CD4-positive, alpha-beta T cell (primary cell): Measurements from ENCODE around the gene ST6GAL1. TPM values are rescaled to one million over a fixed set of nuclear protein-coding genes. Genes with fewer than 3 reads are reported as not detected.

Source experiments
- ATAC-seq: fragments of 200-7000 bp; cut with Tn5 transposase; one replicate; pipeline ENCODE4 v1.10.0; 2022; ENCODE audit warnings: mild to moderate bottlenecking; ENCODE audit not compliant: poor library complexity
- CTCF ChIA-PET: fragments of 350-600 bp; sonication (Branson Sonifier 250); formaldehyde crosslinking; loops from one replicate; lab custom pipeline; 2021; ENCODE audit warnings: antibody characterized with exemption, inconsistent platforms; lab: Charles Lee
- POLR2A ChIA-PET: fragments of 350-600 bp; sonication (Branson Sonifier 250); formaldehyde crosslinking; loops from one replicate; lab custom pipeline; 2021; ENCODE audit warnings: antibody characterized with exemption, inconsistent platforms; lab: Charles Lee
- DNase-seq, 14 experiments: peaks; one replicate each; pipeline ENCODE4 v3.0.0-alpha.2; 2013 to 2020; ENCODE audit warnings: mixed read lengths in 2 of 14
- H3K27ac ChIP-seq, 2 donors: one replicate each; pipeline versions ENCODE4 v1.5.1 to v1.7.0; 2013; ENCODE audit warnings: low read length in 2 of 2, low read depth in 1 of 2, mild to moderate bottlenecking in 1 of 2
- H3K27me3 ChIP-seq, 2 experiments: 1 replicate in 1 of 2; 2 replicates in 1 of 2; pipeline versions ENCODE4 v1.6.1 to v1.7.0; 2013; ENCODE audit warnings: low read length in 2 of 2, control low read depth in 1 of 2, mild to moderate bottlenecking in 1 of 2, moderate library complexity in 1 of 2; ENCODE audit not compliant: insufficient read depth in 2 of 2, control insufficient read depth in 1 of 2
- H3K36me3 ChIP-seq: one replicate; pipeline ENCODE4 v1.6.1; 2013; ENCODE audit warnings: low read length, control low read depth; ENCODE audit not compliant: insufficient read depth
- H3K4me1 ChIP-seq: one replicate; pipeline ENCODE4 v1.6.1; 2013; ENCODE audit warnings: low read length, control low read depth; ENCODE audit not compliant: insufficient read depth
- H3K4me3 ChIP-seq: one replicate; pipeline ENCODE4 v1.5.1; 2013; ENCODE audit warnings: mild to moderate bottlenecking, low read length, moderate library complexity
- H3K9me3 ChIP-seq, 2 experiments: 1 replicate in 1 of 2; 2 replicates in 1 of 2; pipeline versions ENCODE4 v1.6.1 to v1.7.0; 2013; ENCODE audit warnings: low read length in 2 of 2, mild to moderate bottlenecking in 2 of 2, control low read depth in 1 of 2, moderate library complexity in 1 of 2; ENCODE audit not compliant: control insufficient read depth in 1 of 2, insufficient read depth in 1 of 2
- H3K27ac Mint-ChIP-seq: one replicate; pipeline ENCODE4 v1.8.0; 2020; ENCODE audit warnings: mixed read lengths
- H3K27me3 Mint-ChIP-seq: one replicate; pipeline ENCODE4 v1.8.0; 2021; ENCODE audit warnings: mixed read lengths
- H3K36me3 Mint-ChIP-seq: one replicate; pipeline ENCODE4 v1.8.0; 2021; ENCODE audit warnings: low read depth, mixed read lengths
- H3K4me1 Mint-ChIP-seq: one replicate; pipeline ENCODE4 v1.8.0; 2021; ENCODE audit warnings: low read depth, mixed read lengths
- H3K4me3 Mint-ChIP-seq: one replicate; pipeline ENCODE4 v1.8.0; 2020; ENCODE audit warnings: mild to moderate bottlenecking, mixed read lengths
- H3K9me3 Mint-ChIP-seq: one replicate; pipeline ENCODE4 v1.8.0; 2020; ENCODE audit warnings: mixed read lengths
- CTCF ChIP-seq: fragments of 200-600 bp; IDR thresholded peaks from one replicate; pipeline ENCODE4 v1.8.0; 2022; ENCODE audit warnings: antibody characterized with exemption, mild to moderate bottlenecking
- intact Hi-C, 2 experiments: fragments of 100-400 bp; cut with DNase I in 1 of 2; cut with micrococcal nuclease in 1 of 2; formaldehyde crosslinking; loops; one replicate each; pipeline versions ENCODE4 v1.15.1 to v1.9.0; 2023 to 2025; cut with DNase I, micrococcal nuclease
- total RNA-seq, 174 experiments: library from RNA in 2 of 174; stranded (reverse) in 2 of 174; gene quantifications; one replicate each; pipeline ENCODE4 v1.2.3 and lab custom pipeline; 2021 to 2026

The ST6GAL1 gene
- total RNA-seq, 2 experiments from 2014 or later, result 27.6 to 29.1 TPM

GRCh38 chr3:186923241-186923640 lies 7.1 kb upstream of the ST6GAL1 start:
- Histone ChIP-seq H3K27ac (no peak overlapping the region), H3K4me3 (no peak overlapping the region), H3K4me1 (peaks cover 5% of the 10 kb centered on the region), H3K27me3 (no peaks in the 10 kb centered on the region), H3K36me3 (no peaks in the 10 kb centered on the region), H3K9me3 (peaks cover 0 to 3% of the 10 kb centered on the region in 2 experiments)
- intact Hi-C loops, result no loop called here
- Mint-ChIP-seq H3K36me3 (no peaks in the 10 kb centered on the region), H3K4me3 (no peak overlapping the region), H3K27me3 (no peaks in the 10 kb centered on the region), H3K27ac (no peak overlapping the region), H3K4me1 (no peaks in the 10 kb centered on the region), H3K9me3 (no peaks in the 10 kb centered on the region)
- DNase-seq (no peak), ATAC-seq (no peak)
- no peak for TF ChIP-seq CTCF
- POLR2A ChIA-PET, result interaction anchor here (1.0 to 1.5 kb wide), 2 partner anchors 9 to 14 kb away, joined by 4 to 6 read pairs; no protein-coding TSS in a partner anchor
- CTCF ChIA-PET, result no interaction called here

- intact Hi-C loops, result loop anchor here in 1 of 2 experiments (1.0 kb wide), 1 partner anchor 13 kb away; no protein-coding TSS in a partner anchor
- H3K27me3 ChIP-seq, result no peaks in the 10 kb centered on the region
- no peaks in the 10 kb centered on the region for H3K9me3 Mint-ChIP-seq
- H3K4me1 ChIP-seq, result peaks cover 8% of the 10 kb centered on the region
- no peak overlapping the region for H3K27ac Mint-ChIP-seq
- H3K4me3 Mint-ChIP-seq, result no peak overlapping the region
- H3K27ac ChIP-seq, result no peak overlapping the region
- no peak for TF ChIP-seq CTCF
- H3K36me3 ChIP-seq, result no peaks in the 10 kb centered on the region
- ChIA-PET POLR2A (no interaction called here), CTCF (no interaction called here)
- no peak overlapping the region for H3K4me3 ChIP-seq
- peaks cover 0 to 3% of the 10 kb centered on the region in 2 experiments for H3K9me3 ChIP-seq
- DNase-seq (no peak), ATAC-seq (no peak)
- no peaks in the 10 kb centered on the region for H3K27me3 Mint-ChIP-seq
- H3K36me3 Mint-ChIP-seq, result peaks cover 12% of the 10 kb centered on the region
- peaks cover 6% of the 10 kb centered on the region for H3K4me1 Mint-ChIP-seq
Measured at GRCh38 chr3:186925826-186926225, 4.5 kb upstream of the ST6GAL1 start.

DNA sequence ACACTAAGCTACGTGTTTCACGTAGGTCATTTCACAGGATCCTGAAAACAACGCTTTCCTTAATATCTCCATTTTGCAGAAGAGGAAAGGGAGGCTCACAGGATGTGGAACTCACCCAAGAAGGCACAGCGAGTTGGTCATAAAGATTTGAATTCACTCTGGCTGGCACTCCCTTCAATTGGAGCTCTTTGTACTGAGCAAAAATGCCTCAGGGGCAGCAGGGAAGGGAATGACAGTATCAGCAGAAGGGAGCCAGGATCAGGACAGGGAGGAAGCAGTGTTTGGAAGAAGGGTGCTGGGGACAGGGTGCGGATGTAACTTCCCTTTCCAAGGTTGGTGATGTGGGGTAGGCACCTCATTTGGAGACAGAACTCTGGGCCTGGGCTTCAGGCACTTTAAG lies 1.1 kb upstream of the ST6GAL1 start:
- no peaks in the 10 kb centered on the region for H3K27me3 ChIP-seq
- ATAC-seq (no peak), DNase-seq (no peak)
- no peak overlapping the region for H3K27ac ChIP-seq
- peaks cover 11% of the 10 kb centered on the region for H3K36me3 ChIP-seq
- Mint-ChIP-seq H3K9me3 (no peaks in the 10 kb centered on the region), H3K27me3 (no peaks in the 10 kb centered on the region), H3K4me1 (peaks cover 33% of the 10 kb centered on the region), H3K36me3 (peaks cover 45% of the 10 kb centered on the region), H3K27ac (peak overlapping the region; percentile 94), H3K4me3 (peak overlapping the region; percentile 69)
- peaks cover 0 to 3% of the 10 kb centered on the region in 2 experiments for H3K9me3 ChIP-seq
- POLR2A ChIA-PET, result interaction anchor here (1.0 to 4.1 kb wide), 3 partner anchors 20 to 79 kb away, joined by 5 to 80 read pairs (median 6); no protein-coding TSS in a partner anchor
- CTCF ChIA-PET, result interaction anchor here (1.2 to 3.9 kb wide), 3 partner anchors 79 to 210 kb away, joined by 5 to 23 read pairs (median 5); partner anchors contain the start of gene RPL39L
- intact Hi-C loops, result no loop called here
- no peak for TF ChIP-seq CTCF
- H3K4me1 ChIP-seq, result peaks cover 30% of the 10 kb centered on the region
- no peak overlapping the region for H3K4me3 ChIP-seq
